HL-60 (cell line): Measurements from ENCODE around the gene TECTB.

ENCODE experiments used
- DNase-seq, 2 experiments: peaks; one replicate each; pipeline ENCODE4 v3.0.0-alpha.2; 2010 to 2020; ENCODE audit warnings: low read depth in 1 of 2, low spot score in 1 of 2
- H3K27ac ChIP-seq: fragments of 250-450 bp; sonication (Bioruptor Pico); replicated peaks from 2 replicates; pipeline ENCODE4 v1.5.1; 2020; ENCODE audit warnings: mild to moderate bottlenecking, moderate library complexity
- H3K27me3 ChIP-seq: fragments of 250-450 bp; sonication (Bioruptor Pico); 2 replicates; pipeline ENCODE4 v1.5.1; 2021; ENCODE audit warnings: mild to moderate bottlenecking, moderate library complexity; ENCODE audit not compliant: insufficient read depth, poor library complexity, severe bottlenecking
- H3K4me3 ChIP-seq: replicated peaks from 2 replicates; pipeline ENCODE4 v1.5.1; 2011; ENCODE audit warnings: mild to moderate bottlenecking, control low read depth, low read length; ENCODE audit not compliant: insufficient read depth
- GABPA ChIP-seq: IDR thresholded peaks from 2 replicates; pipeline ENCODE4 v1.6.1; 2012; ENCODE audit warnings: low read depth
- POLR2AphosphoS5 ChIP-seq: IDR thresholded peaks from 2 replicates; pipeline ENCODE4 v1.6.1; 2012; ENCODE audit warnings: low read depth
- SPI1 ChIP-seq: IDR thresholded peaks from 2 replicates; pipeline ENCODE4 v1.6.1; 2012; ENCODE audit warnings: low read depth, mild to moderate bottlenecking, borderline replicate concordance
- TF ChIP-seq, protein P1 (sequence below): IDR thresholded peaks from one replicate; pipeline ENCODE4 v1.5.1; 2011; ENCODE audit warnings: low read length, control low read depth, inconsistent platforms; ENCODE audit not compliant: insufficient read depth
- TF ChIP-seq, protein P2 (sequence below): IDR thresholded peaks from 2 replicates; pipeline ENCODE4 v1.6.1; 2012; ENCODE audit warnings: low read depth; ENCODE audit not compliant: insufficient replicate concordance

Gene TECTB

DNA sequence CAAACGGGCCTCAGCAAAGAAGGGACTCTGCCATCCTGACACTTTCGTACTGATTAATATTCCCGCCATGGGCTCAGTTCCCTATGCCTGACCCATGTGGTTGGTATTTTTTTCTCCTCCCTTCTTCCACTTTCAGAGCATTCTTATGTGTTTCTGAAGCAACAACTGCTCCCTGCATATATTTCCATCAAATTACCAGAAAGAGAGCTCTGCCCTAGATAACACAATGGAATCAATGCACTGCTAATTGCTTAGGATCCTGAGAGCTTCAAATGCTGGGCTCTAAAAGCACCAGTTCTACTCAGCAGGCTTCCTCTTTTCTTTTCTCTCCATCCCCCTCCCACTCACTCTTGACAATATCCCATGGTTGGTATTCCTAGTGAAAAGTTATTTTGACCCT is 5.3 kb downstream of the TECTB start:
- no peak for DNase-seq
- H3K4me3 ChIP-seq, result no peak overlapping the region
- TF ChIP-seq POLR2AphosphoS5, result no peak
- TF ChIP-seq, protein P1, sequence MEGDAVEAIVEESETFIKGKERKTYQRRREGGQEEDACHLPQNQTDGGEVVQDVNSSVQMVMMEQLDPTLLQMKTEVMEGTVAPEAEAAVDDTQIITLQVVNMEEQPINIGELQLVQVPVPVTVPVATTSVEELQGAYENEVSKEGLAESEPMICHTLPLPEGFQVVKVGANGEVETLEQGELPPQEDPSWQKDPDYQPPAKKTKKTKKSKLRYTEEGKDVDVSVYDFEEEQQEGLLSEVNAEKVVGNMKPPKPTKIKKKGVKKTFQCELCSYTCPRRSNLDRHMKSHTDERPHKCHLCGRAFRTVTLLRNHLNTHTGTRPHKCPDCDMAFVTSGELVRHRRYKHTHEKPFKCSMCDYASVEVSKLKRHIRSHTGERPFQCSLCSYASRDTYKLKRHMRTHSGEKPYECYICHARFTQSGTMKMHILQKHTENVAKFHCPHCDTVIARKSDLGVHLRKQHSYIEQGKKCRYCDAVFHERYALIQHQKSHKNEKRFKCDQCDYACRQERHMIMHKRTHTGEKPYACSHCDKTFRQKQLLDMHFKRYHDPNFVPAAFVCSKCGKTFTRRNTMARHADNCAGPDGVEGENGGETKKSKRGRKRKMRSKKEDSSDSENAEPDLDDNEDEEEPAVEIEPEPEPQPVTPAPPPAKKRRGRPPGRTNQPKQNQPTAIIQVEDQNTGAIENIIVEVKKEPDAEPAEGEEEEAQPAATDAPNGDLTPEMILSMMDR, result no peak
- TF ChIP-seq SPI1, result no peak
- no peak for TF ChIP-seq GABPA
- TF ChIP-seq, protein P2, sequence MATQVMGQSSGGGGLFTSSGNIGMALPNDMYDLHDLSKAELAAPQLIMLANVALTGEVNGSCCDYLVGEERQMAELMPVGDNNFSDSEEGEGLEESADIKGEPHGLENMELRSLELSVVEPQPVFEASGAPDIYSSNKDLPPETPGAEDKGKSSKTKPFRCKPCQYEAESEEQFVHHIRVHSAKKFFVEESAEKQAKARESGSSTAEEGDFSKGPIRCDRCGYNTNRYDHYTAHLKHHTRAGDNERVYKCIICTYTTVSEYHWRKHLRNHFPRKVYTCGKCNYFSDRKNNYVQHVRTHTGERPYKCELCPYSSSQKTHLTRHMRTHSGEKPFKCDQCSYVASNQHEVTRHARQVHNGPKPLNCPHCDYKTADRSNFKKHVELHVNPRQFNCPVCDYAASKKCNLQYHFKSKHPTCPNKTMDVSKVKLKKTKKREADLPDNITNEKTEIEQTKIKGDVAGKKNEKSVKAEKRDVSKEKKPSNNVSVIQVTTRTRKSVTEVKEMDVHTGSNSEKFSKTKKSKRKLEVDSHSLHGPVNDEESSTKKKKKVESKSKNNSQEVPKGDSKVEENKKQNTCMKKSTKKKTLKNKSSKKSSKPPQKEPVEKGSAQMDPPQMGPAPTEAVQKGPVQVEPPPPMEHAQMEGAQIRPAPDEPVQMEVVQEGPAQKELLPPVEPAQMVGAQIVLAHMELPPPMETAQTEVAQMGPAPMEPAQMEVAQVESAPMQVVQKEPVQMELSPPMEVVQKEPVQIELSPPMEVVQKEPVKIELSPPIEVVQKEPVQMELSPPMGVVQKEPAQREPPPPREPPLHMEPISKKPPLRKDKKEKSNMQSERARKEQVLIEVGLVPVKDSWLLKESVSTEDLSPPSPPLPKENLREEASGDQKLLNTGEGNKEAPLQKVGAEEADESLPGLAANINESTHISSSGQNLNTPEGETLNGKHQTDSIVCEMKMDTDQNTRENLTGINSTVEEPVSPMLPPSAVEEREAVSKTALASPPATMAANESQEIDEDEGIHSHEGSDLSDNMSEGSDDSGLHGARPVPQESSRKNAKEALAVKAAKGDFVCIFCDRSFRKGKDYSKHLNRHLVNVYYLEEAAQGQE, result no peak

DNA sequence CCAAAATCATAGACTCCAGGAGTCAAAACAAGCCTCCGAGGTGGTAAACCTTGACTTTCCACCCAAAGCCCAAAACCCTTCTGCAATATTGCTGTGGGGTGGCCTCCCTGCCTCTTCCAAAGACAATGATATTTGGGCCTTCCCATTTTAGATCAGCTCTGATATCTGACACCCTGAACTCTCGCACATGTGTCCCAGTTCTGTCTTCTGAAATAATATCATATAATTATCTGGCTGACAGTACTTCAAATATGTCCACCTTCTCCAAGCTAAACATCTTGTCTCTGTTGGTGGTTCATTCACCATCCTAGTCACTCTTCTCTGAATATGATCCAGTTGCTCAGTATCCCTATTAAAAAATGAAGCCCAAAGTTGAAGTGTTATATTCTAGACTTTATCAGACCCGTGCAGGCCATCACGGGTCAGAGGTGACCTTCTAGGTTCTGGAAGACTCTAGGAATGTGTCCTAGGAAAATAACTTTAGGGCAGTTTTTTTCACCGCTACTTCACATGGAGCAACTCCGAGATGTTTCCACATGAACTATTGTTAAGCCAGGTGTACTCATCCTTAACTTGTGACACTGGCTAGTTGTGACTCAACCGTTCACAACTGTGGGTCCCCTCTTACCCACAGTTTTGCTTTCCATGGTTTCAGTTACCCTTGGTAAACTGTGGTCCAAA is 6.3 kb downstream of the TECTB start:
- no peak for TF ChIP-seq GABPA
- no peak for TF ChIP-seq SPI1
- TF ChIP-seq, protein P2, result no peak
- TF ChIP-seq, protein P1, result no peak
- TF ChIP-seq POLR2AphosphoS5, result no peak
- H3K27me3 ChIP-seq, result no peaks in the 10 kb centered on the region
- DNase-seq, result no peak
- H3K4me3 ChIP-seq, result no peak overlapping the region
- no peak overlapping the region for H3K27ac ChIP-seq

More for the DNA sequence above, 5.3 kb downstream of the TECTB start:
- H3K27me3 ChIP-seq, result no peaks in the 10 kb centered on the region
- no peak overlapping the region for H3K27ac ChIP-seq

DNA sequence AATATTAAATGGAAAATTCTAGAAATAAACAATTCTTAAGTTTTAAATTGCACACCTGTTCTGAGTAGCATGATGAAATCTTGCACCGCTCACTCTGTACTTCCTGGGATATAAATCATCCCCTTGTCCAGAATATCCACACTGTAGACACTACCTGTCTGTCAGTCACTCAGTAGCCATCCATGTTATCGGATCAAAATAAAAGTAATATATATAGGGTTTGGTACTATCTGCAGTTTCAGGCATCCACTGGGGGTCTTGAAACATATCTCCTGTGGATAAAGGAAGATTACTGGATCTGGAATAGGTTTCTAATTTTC is 6.8 kb downstream of the TECTB start:
- no peak for DNase-seq
- TF ChIP-seq SPI1, result no peak
- TF ChIP-seq, protein P1, result no peak
- no peak overlapping the region for H3K4me3 ChIP-seq
- no peaks in the 10 kb centered on the region for H3K27me3 ChIP-seq
- H3K27ac ChIP-seq, result no peak overlapping the region

DNA sequence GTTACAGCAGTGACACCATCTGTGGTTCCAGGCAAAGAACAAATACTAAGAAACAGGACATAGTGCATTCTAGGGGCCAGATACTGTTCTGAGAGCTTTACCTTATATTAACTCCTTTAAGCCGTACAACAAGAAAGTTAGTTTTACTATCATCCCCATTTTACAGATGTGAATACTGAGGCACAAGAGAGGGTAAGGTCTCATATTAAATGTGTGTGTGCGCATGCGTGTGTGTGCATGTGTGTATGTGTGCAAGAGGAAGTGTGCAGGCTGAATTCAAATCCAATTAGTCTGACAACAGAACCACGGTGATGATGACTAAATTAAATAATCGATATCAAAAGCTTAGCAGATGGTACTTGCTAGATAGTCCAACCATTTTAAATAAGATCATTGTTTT is 11.0 kb downstream of the TECTB start:
- TF ChIP-seq, protein P2, result no peak
- TF ChIP-seq GABPA (no peak), POLR2AphosphoS5 (no peak), SPI1 (no peak)
- TF ChIP-seq, protein P1, result no peak
- no peak for DNase-seq
- no peak overlapping the region for H3K27ac ChIP-seq
- H3K27me3 ChIP-seq, result no peaks in the 10 kb centered on the region
- no peak overlapping the region for H3K4me3 ChIP-seq
